Measurements from ENCODE around the gene SRRM4.

The SRRM4 gene

GRCh38 chr12:119171691-119172425 lies 190.5 kb downstream of the SRRM4 start:
- DNase-seq = no peak

GRCh38 chr12:119175081-119175480 lies 193.7 kb downstream of the SRRM4 start:
- DNase-seq = no peak

GRCh38 chr12:119176267-119177055 lies 195.1 kb downstream of the SRRM4 start:
- DNase-seq = no peak

- no peak for DNase-seq
These were observed 195.7 kb downstream of the SRRM4 start for GRCh38 chr12:119177056-119177325.

- DNase-seq = no peak
These were observed 196.5 kb downstream of the SRRM4 start for GRCh38 chr12:119177724-119178380.

- no peak for DNase-seq
These were observed 197.4 kb downstream of the SRRM4 start, which contains the start of gene HSPB8 for GRCh38 chr12:119178544-119179334. Gene HSPB8 (plus strand): TSS chr12:119178931. CDS start chr12:119179313, 382 bp downstream.

GRCh38 chr12:119179335-119180021 lies 198.1 kb downstream of the SRRM4 start:
- DNase-seq = no peak

GRCh38 chr12:119180380-119181040 lies 199.2 kb downstream of the SRRM4 start:
- no peak for DNase-seq

GRCh38 chr12:119181202-119181601 lies 199.9 kb downstream of the SRRM4 start:
- DNase-seq = no peak

GRCh38 chr12:119181944-119182343 lies 200.6 kb downstream of the SRRM4 start:
- DNase-seq = no peak

GRCh38 chr12:119182701-119183493 lies 201.6 kb downstream of the SRRM4 start:
- no peak for DNase-seq

- no peak for DNase-seq
These were observed 202.8 kb downstream of the SRRM4 start for GRCh38 chr12:119183942-119184695.

GRCh38 chr12:119195256-119195655 lies 213.9 kb downstream of the SRRM4 start:
- no peak for DNase-seq

- DNase-seq = no peak
These were observed 217.1 kb downstream of the SRRM4 start for GRCh38 chr12:119198440-119198839.

GRCh38 chr12:119200601-119201000 lies 219.3 kb downstream of the SRRM4 start:
- no peak for DNase-seq

GRCh38 chr12:119201789-119202543 lies 220.6 kb downstream of the SRRM4 start:
- DNase-seq = no peak

GRCh38 chr12:119202544-119202943 lies 221.2 kb downstream of the SRRM4 start:
- DNase-seq = no peak

GRCh38 chr12:119204131-119204530 lies 222.8 kb downstream of the SRRM4 start:
- DNase-seq = no peak

GRCh38 chr12:119204671-119205285 lies 223.4 kb downstream of the SRRM4 start:
- DNase-seq = no peak
